Placental epithelial cell (primary cell): ENCODE measurements around the gene CDY1B. TPM values are rescaled to one million over a fixed set of nuclear protein-coding genes. Genes with fewer than 3 reads are reported as not detected.

Source experiments
- total RNA-seq: library from RNA; depleted of rRNA; stranded (reverse); fragments of >200 nt; gene quantifications from 2 replicates; pipeline ENCODE4 v1.2.3, GENCODE V29; 2012

The CDY1B gene, protein sequence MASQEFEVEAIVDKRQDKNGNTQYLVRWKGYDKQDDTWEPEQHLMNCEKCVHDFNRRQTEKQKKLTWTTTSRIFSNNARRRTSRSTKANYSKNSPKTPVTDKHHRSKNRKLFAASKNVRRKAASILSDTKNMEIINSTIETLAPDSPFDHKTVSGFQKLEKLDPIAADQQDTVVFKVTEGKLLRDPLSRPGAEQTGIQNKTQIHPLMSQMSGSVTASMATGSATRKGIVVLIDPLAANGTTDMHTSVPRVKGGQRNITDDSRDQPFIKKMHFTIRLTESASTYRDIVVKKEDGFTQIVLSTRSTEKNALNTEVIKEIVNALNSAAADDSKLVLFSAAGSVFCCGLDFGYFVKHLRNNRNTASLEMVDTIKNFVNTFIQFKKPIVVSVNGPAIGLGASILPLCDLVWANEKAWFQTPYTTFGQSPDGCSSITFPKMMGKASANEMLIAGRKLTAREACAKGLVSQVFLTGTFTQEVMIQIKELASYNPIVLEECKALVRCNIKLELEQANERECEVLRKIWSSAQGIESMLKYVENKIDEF
- total RNA-seq: not detected in 2 replicates

DNA sequence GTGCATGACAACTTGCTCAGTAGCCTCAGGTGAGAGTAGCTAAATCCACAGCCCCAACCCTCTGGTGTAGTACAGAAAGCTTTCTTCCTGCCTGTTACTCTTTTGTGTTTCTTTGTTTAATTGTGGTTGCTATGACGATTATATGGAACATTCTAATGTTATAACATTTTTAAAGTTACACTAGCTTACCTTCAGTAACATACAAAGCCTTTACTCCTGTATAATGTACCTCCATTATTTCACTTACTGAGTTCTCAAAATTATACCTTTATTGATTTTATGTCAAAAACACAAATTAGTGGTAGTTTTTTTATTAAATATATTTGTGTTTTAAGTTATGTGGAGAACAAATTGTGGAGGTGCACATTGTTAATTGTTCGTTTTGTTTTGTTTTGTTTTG is at the start of gene CDY1B:
TSS of gene CDY1B (minus strand) at position 101 of the 400 bp plus-strand sequence. CDS start 331 bp downstream, outside the sequence.

